Stimulated activated naive B cell treated with anti-CD40 and anti-IgM and Interleukin-4, amounts not matched to agents 10 μg/mL and 1 μg/mL and 100 μg/mL, for 72 hours (primary cell): ENCODE measurements around the gene IQGAP2.

Experiments
- ATAC-seq, 2 donors: fragments of 150-1000 bp; cut with Tn5 transposase; replicated peaks; 2 replicates each; pipeline ENCODE4 v1.10.0; 2021; ENCODE audit warnings: moderate library complexity in 1 of 2
- DNase-seq: peaks from one replicate; pipeline ENCODE4 v3.0.0; 2021
- H3K27ac Mint-ChIP-seq: one replicate; pipeline ENCODE4 v1.8.0; 2022; ENCODE audit warnings: mild to moderate bottlenecking, mixed read lengths
- H3K27me3 Mint-ChIP-seq, 2 donors: one replicate each; pipeline ENCODE4 v1.8.0; 2022; ENCODE audit warnings: mixed read lengths in 2 of 2
- H3K36me3 Mint-ChIP-seq, 2 donors: one replicate each; pipeline ENCODE4 v1.8.0; 2022; ENCODE audit warnings: mixed read lengths in 2 of 2, mild to moderate bottlenecking in 1 of 2
- H3K4me1 Mint-ChIP-seq, 2 donors: one replicate each; pipeline ENCODE4 v1.8.0; 2022; ENCODE audit warnings: mixed read lengths in 2 of 2, mild to moderate bottlenecking in 1 of 2
- H3K4me3 Mint-ChIP-seq, 2 donors: one replicate each; pipeline ENCODE4 v1.8.0; 2022; ENCODE audit warnings: mild to moderate bottlenecking in 2 of 2, mixed read lengths in 2 of 2, moderate library complexity in 1 of 2
- H3K9me3 Mint-ChIP-seq, 2 donors: one replicate each; pipeline ENCODE4 v1.8.0; 2022; ENCODE audit warnings: mixed read lengths in 2 of 2, mild to moderate bottlenecking in 1 of 2

The IQGAP2 gene

DNA sequence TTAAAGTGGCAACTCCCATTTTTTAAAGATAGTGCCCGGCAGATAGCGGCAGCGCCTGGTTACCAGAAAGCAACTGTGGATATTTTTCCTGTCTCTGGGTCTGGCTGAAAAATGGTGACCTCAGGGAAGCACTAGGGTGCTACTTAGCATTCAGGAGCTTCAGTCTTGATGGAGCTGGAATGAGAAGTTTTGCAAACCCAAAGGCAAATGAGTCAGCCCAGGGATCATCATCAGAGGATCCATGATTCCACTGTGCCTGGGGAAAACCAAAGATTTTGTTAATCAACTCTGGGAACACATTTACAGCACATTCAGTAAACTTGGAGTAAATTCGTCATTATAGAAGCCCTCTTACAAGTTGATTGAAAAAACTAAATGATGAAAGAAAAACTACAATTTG lies 339.5 kb downstream of the IQGAP2 start:
- no peak overlapping the region for H3K4me3 Mint-ChIP-seq
- ATAC-seq (no peak), DNase-seq (no peak)
- H3K27me3 Mint-ChIP-seq, result peaks cover 0 to 4% of the 10 kb centered on the region in 2 donors
- H3K4me1 Mint-ChIP-seq, result peaks cover 6 to 13% of the 10 kb centered on the region in 2 donors
- no peaks in the 10 kb centered on the region for H3K36me3 Mint-ChIP-seq
- no peak overlapping the region for H3K27ac Mint-ChIP-seq
- H3K9me3 Mint-ChIP-seq, result no peaks in the 10 kb centered on the region

DNA sequence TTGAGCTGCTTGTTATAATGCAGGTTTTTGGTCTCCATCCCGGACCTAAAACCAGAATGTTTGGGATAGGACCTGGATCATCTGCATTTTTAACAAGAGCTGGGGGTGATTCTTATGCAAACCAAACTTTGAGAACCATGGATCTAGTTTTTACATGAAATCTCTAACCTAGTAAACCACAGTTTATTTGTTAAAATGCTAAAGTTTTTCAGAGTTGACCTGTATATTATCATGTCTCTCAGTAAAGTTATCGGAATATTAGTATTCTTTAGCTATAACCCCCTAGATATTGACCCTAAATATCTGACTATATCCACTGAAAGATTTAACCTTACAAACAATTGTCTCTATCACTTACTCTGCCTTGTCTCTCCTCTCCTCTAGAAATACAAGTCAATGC lies 341.5 kb downstream of the IQGAP2 start:
- Mint-ChIP-seq H3K36me3 (no peaks in the 10 kb centered on the region), H3K27me3 (peaks cover 0 to 9% of the 10 kb centered on the region in 2 donors), H3K4me1 (no peaks in the 10 kb centered on the region), H3K9me3 (no peaks in the 10 kb centered on the region), H3K27ac (no peak overlapping the region), H3K4me3 (no peak overlapping the region)
- DNase-seq, result no peak
- no peak for ATAC-seq

DNA sequence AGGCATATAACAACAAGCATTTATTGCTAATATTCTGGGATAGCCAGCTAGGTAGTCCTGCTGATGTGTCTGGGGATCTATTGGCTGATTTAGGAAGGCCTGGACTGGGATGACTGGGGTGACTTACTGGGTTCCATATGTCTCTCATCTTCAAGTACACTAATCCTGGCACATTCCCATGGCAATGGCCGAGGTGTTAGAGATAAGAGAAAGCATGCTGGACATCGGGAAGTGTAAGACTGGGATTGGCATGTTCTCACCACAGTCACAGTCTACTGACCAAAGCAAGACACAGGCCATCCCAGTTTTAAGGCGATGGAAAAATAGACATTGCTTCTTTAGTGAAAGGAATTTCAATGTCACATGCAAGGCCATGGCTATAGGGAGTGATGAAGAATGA lies 342.6 kb downstream of the IQGAP2 start:
- DNase-seq (no peak), ATAC-seq (no peak)
- H3K36me3 Mint-ChIP-seq, result no peaks in the 10 kb centered on the region
- peaks cover 0 to 9% of the 10 kb centered on the region in 2 donors for H3K27me3 Mint-ChIP-seq
- no peaks in the 10 kb centered on the region for H3K4me1 Mint-ChIP-seq
- H3K4me3 Mint-ChIP-seq, result no peak overlapping the region
- H3K27ac Mint-ChIP-seq, result no peak overlapping the region
- H3K9me3 Mint-ChIP-seq, result no peaks in the 10 kb centered on the region

DNA sequence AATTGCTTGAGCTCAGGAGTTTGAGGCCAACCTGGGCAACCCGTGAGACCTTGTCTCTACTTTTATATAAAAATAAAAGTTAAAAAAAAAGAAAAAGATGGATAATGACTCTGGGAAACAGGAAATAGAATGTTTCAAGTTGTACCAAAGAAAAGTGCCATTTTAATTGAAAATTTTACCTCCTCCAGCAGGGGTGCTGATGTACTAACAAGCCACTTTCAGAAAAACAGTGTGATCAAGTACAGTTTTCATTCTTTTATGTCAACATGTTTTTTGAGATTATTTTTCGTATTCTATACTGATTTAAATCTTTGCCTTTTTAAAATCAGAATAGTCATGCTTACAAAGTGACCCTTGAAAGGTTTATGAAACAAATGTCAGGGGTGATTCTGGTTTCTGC lies 343.6 kb downstream of the IQGAP2 start:
- H3K36me3 Mint-ChIP-seq, result no peaks in the 10 kb centered on the region
- H3K27me3 Mint-ChIP-seq, result peaks cover 0 to 9% of the 10 kb centered on the region in 2 donors
- H3K27ac Mint-ChIP-seq, result no peak overlapping the region
- H3K4me1 Mint-ChIP-seq, result no peaks in the 10 kb centered on the region
- no peaks in the 10 kb centered on the region for H3K9me3 Mint-ChIP-seq
- DNase-seq, result no peak
- ATAC-seq, result no peak
- no peak overlapping the region for H3K4me3 Mint-ChIP-seq

DNA sequence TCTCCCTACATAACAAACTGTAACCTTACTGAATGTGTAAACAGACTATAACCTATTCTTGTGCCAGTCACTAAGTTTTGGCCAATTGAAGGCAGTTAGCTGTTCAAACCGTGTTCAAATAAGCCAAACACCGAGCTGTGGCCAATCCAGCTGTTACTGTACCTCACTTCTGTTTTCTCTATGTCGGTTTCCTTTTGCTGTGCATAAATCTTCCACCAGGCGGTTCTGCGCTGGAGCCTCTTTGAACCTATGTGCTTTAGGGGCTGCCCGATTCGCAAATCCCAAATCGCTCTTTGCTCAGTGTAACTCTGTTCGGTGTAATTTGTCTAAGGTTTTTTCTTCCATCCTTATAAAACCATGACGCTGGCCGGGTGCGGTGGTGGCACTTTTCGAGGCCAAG lies 344.6 kb downstream of the IQGAP2 start:
- Mint-ChIP-seq H3K4me3 (no peak overlapping the region), H3K9me3 (no peaks in the 10 kb centered on the region), H3K27me3 (peaks cover 0 to 9% of the 10 kb centered on the region in 2 donors), H3K27ac (no peak overlapping the region), H3K36me3 (no peaks in the 10 kb centered on the region), H3K4me1 (no peaks in the 10 kb centered on the region)
- DNase-seq, result no peak
- ATAC-seq, result no peak

DNA sequence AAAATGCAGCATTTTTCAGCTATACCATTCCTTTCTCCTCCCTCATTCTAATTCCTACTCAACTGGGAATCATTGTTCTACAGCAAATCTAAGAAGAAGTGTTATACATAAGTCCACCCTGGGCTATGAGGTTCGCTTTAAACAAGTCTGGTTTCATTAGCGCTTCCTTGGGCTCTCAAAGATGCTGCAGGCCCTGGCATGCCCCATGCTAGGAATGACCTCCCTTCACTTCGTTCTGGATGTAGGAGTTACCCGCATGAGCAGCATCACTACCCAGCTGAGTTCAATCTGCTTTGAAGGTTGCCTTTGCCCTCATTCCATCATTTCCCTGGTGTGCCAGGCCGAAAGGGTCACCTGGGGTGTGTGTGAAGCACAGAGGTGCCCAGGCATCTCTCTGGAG lies 348.2 kb downstream of the IQGAP2 start:
- Mint-ChIP-seq H3K4me1 (no peaks in the 10 kb centered on the region), H3K27me3 (peaks cover 0 to 9% of the 10 kb centered on the region in 2 donors), H3K27ac (no peak overlapping the region), H3K4me3 (no peak overlapping the region), H3K36me3 (no peaks in the 10 kb centered on the region), H3K9me3 (no peaks in the 10 kb centered on the region)
- DNase-seq (no peak), ATAC-seq (no peak)

DNA sequence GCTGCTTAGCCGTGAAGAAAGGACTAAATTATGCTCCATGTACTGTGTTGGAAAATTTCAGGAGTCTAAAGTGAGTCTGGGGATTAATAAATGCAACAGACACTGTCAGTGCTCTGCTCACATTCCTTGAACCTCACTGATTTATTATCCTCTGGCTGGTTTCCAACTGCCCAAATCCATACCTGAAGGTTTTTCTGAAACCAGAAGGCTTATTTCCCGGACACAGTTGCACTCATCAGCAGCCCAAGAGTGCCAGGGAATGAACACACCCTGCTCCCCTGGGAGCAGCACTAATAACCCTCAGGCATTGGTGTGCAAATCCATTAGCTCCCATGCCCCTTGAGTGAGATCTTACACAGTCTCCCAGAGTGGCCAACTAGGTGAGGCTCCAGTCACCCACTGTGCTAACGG lies 351.6 kb downstream of the IQGAP2 start:
- Mint-ChIP-seq H3K9me3 (no peaks in the 10 kb centered on the region), H3K27ac (no peak overlapping the region), H3K36me3 (no peaks in the 10 kb centered on the region), H3K4me3 (no peak overlapping the region), H3K27me3 (no peaks in the 10 kb centered on the region), H3K4me1 (no peaks in the 10 kb centered on the region)
- ATAC-seq (no peak), DNase-seq (no peak)

DNA sequence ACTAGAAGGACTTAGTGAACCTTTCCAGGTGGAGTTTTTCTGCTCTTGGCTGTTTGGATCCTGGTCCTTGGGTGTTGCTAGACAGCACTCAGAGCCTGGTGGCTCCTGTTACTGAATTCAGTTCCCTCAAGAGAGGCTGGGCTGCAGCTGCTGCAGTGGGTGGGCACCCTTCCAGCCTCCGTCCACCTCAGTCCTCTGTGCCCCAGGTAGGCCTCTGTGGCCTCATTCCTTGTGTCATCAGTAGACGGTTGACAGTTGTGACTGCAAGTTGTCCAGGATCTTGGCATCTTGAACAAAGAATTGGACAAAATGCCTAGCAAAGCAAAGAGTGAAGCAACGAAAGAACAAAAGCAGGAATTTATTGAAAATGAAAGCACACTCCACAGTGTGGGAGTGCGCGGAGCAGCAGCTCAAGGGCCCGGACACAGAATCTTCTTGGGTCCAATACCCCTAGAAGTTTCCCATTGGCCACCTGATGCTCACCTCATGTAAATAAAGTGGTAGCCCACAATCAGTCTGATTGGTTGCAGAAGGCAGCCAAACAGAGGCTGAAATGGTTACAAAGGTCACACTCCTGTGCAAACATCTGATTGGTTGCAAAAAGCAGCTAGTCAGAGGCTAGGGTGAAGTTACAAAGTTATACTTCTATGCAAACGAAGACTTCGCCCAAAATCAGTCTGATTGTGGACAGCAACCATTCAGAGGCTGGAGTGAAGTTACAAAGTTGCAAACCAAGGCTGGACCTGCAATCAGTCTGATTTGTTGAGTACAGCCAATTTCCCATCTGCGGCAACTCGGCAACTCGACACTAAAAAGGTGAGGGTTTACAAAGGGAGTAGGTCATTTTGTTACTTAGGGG lies 352.9 kb downstream of the IQGAP2 start:
- no peak for DNase-seq
- H3K27ac Mint-ChIP-seq, result no peak overlapping the region
- H3K4me1 Mint-ChIP-seq, result no peaks in the 10 kb centered on the region
- H3K27me3 Mint-ChIP-seq, result peaks cover 0 to 4% of the 10 kb centered on the region in 2 donors
- H3K9me3 Mint-ChIP-seq, result peaks cover 0 to 1% of the 10 kb centered on the region in 2 donors
- no peak for ATAC-seq
- H3K4me3 Mint-ChIP-seq, result no peak overlapping the region
- H3K36me3 Mint-ChIP-seq, result no peaks in the 10 kb centered on the region

DNA sequence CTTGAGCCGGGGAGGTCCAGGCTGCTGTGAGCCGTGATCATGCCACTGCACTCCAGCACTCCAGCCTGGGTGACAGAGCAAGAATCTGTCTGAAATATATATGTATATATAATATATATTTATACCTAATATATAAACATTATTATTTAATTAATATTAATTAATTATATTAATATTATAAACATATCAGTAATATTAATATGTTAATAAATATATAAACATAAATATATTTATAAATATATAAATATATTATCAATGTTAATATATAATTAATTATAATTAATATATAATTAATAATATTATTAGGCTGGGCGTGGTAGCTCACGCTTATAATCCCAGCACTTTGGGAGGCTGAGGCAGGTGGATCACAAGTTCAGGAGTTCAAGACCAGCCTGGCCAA lies 354.0 kb downstream of the IQGAP2 start:
- Mint-ChIP-seq H3K36me3 (no peaks in the 10 kb centered on the region), H3K9me3 (peaks cover 0 to 1% of the 10 kb centered on the region in 2 donors), H3K27ac (no peak overlapping the region), H3K4me1 (no peaks in the 10 kb centered on the region), H3K4me3 (no peak overlapping the region), H3K27me3 (peaks cover 8 to 9% of the 10 kb centered on the region in 2 donors)
- no peak for DNase-seq
- no peak for ATAC-seq
